Mucosa of stomach (tissue), 1 donor: ENCODE results near the gene SLIT3.

Experiments
- H3K27me3 ChIP-seq: one replicate; pipeline ENCODE4 v1.7.0; 2013; ENCODE audit warnings: mild to moderate bottlenecking, low read length; ENCODE audit not compliant: control insufficient read depth, insufficient read depth
- H3K36me3 ChIP-seq: one replicate; pipeline ENCODE4 v1.7.0; 2013; ENCODE audit warnings: low read length; ENCODE audit not compliant: control insufficient read depth, insufficient read depth
- H3K4me1 ChIP-seq: one replicate; pipeline ENCODE4 v1.7.0; 2013; ENCODE audit warnings: mild to moderate bottlenecking, low read length; ENCODE audit not compliant: control insufficient read depth, insufficient read depth
- H3K4me3 ChIP-seq: one replicate; pipeline ENCODE4 v1.7.0; 2013; ENCODE audit warnings: low read length
- H3K9ac ChIP-seq: one replicate; pipeline ENCODE4 v1.7.0; 2013; ENCODE audit warnings: mild to moderate bottlenecking, low read length, moderate library complexity
- H3K9me3 ChIP-seq: one replicate; pipeline ENCODE4 v1.7.0; 2013; ENCODE audit warnings: mild to moderate bottlenecking, low read length, moderate library complexity; ENCODE audit not compliant: control insufficient read depth
- donor health status: Pancreatic carcinoma.

The SLIT3 gene

GRCh38 chr5:169325273-169325672, 24.3 kb upstream of the SLIT3 start:
- Histone ChIP-seq H3K4me1 (no peaks in the 10 kb centered on the region), H3K9ac (no peak overlapping the region), H3K9me3 (no peaks in the 10 kb centered on the region), H3K27me3 (no peaks in the 10 kb centered on the region), H3K4me3 (no peak overlapping the region), H3K36me3 (no peaks in the 10 kb centered on the region)

- no peak overlapping the region for H3K4me3 ChIP-seq
- no peak overlapping the region for H3K9ac ChIP-seq
- H3K27me3 ChIP-seq = no peaks in the 10 kb centered on the region
- no peaks in the 10 kb centered on the region for H3K4me1 ChIP-seq
- no peaks in the 10 kb centered on the region for H3K9me3 ChIP-seq
- H3K36me3 ChIP-seq = no peaks in the 10 kb centered on the region
Observed at GRCh38 chr5:169318556-169318955, 17.6 kb upstream of the SLIT3 start.

- no peak overlapping the region for H3K9ac ChIP-seq
- H3K27me3 ChIP-seq = peaks cover 12% of the 10 kb centered on the region
- no peaks in the 10 kb centered on the region for H3K36me3 ChIP-seq
- H3K4me1 ChIP-seq = no peaks in the 10 kb centered on the region
- no peak overlapping the region for H3K4me3 ChIP-seq
- H3K9me3 ChIP-seq = no peaks in the 10 kb centered on the region
Observed at GRCh38 chr5:169307646-169308045, 6.7 kb upstream of the SLIT3 start.

GRCh38 chr5:169305366-169305765, 4.4 kb upstream of the SLIT3 start:
- Histone ChIP-seq H3K9ac (no peak overlapping the region), H3K4me3 (no peak overlapping the region), H3K36me3 (no peaks in the 10 kb centered on the region), H3K9me3 (no peaks in the 10 kb centered on the region), H3K4me1 (peaks cover 7% of the 10 kb centered on the region), H3K27me3 (peaks cover 28% of the 10 kb centered on the region)

GRCh38 chr5:169304175-169304574, 3.2 kb upstream of the SLIT3 start:
- H3K9me3 ChIP-seq = no peaks in the 10 kb centered on the region

GRCh38 chr5:169303119-169303515, 2.2 kb upstream of the SLIT3 start:
- H3K9me3 ChIP-seq = no peaks in the 10 kb centered on the region
- H3K9ac ChIP-seq = no peak overlapping the region
- H3K36me3 ChIP-seq = no peaks in the 10 kb centered on the region
- H3K27me3 ChIP-seq = peaks cover 35% of the 10 kb centered on the region
- no peak overlapping the region for H3K4me3 ChIP-seq
- peaks cover 7% of the 10 kb centered on the region for H3K4me1 ChIP-seq

More at GRCh38 chr5:169304175-169304574, 3.2 kb upstream of the SLIT3 start:
- Histone ChIP-seq H3K4me3 (no peak overlapping the region), H3K36me3 (no peaks in the 10 kb centered on the region), H3K27me3 (peaks cover 35% of the 10 kb centered on the region), H3K4me1 (peaks cover 7% of the 10 kb centered on the region), H3K9ac (no peak overlapping the region)

- Histone ChIP-seq H3K27me3 (peaks cover 35% of the 10 kb centered on the region), H3K9me3 (no peaks in the 10 kb centered on the region), H3K4me1 (peaks cover 7% of the 10 kb centered on the region), H3K4me3 (no peak overlapping the region), H3K36me3 (no peaks in the 10 kb centered on the region), H3K9ac (no peak overlapping the region)
Observed at GRCh38 chr5:169302491-169303118, 1.7 kb upstream of the SLIT3 start.

- peaks cover 7% of the 10 kb centered on the region for H3K4me1 ChIP-seq
- H3K9me3 ChIP-seq = no peaks in the 10 kb centered on the region
- H3K27me3 ChIP-seq = peaks cover 35% of the 10 kb centered on the region
- H3K4me3 ChIP-seq = no peak overlapping the region
- H3K9ac ChIP-seq = no peak overlapping the region
- H3K36me3 ChIP-seq = no peaks in the 10 kb centered on the region
Observed at GRCh38 chr5:169301986-169302385, 1.0 kb upstream of the SLIT3 start.

GRCh38 chr5:169301386-169301934, 521 bp upstream of the SLIT3 start:
- Histone ChIP-seq H3K27me3 (peaks cover 35% of the 10 kb centered on the region), H3K4me3 (no peak overlapping the region), H3K36me3 (no peaks in the 10 kb centered on the region), H3K9me3 (no peaks in the 10 kb centered on the region), H3K9ac (no peak overlapping the region), H3K4me1 (peaks cover 7% of the 10 kb centered on the region)

GRCh38 chr5:169299663-169300467, 1.1 kb downstream of the SLIT3 start:
- H3K4me3 ChIP-seq = peak overlapping the region; percentile 11
- H3K27me3 ChIP-seq = peaks cover 35% of the 10 kb centered on the region
- no peak overlapping the region for H3K9ac ChIP-seq

GRCh38 chr5:169299191-169299662, 1.7 kb downstream of the SLIT3 start:
- H3K36me3 ChIP-seq = no peaks in the 10 kb centered on the region
- H3K4me3 ChIP-seq = no peak overlapping the region
- H3K27me3 ChIP-seq = peaks cover 35% of the 10 kb centered on the region
- H3K4me1 ChIP-seq = peaks cover 7% of the 10 kb centered on the region
- H3K9me3 ChIP-seq = no peaks in the 10 kb centered on the region
- H3K9ac ChIP-seq = no peak overlapping the region

More at GRCh38 chr5:169299663-169300467, 1.1 kb downstream of the SLIT3 start:
- Histone ChIP-seq H3K4me1 (peaks cover 7% of the 10 kb centered on the region), H3K9me3 (no peaks in the 10 kb centered on the region), H3K36me3 (no peaks in the 10 kb centered on the region)

GRCh38 chr5:169298193-169298592, 2.7 kb downstream of the SLIT3 start:
- Histone ChIP-seq H3K9me3 (no peaks in the 10 kb centered on the region), H3K36me3 (no peaks in the 10 kb centered on the region), H3K4me3 (no peak overlapping the region), H3K9ac (no peak overlapping the region), H3K4me1 (peaks cover 7% of the 10 kb centered on the region), H3K27me3 (peaks cover 29% of the 10 kb centered on the region)
